ENCODE measurements around the gene ESPN.

Gene ESPN

GRCh38 chr1:6417961-6418667 lies 6.5 kb upstream of the ESPN start:
- no peak overlapping the region for H3K4me3 ChIP-seq (ENCODE audit: low read depth, low read length)
- no peak for TF ChIP-seq CTCF (IDR thresholded peaks at IDR 0.05; ENCODE audit: low read depth, low read length, missing control alignments)
- no peak for DNase-seq (ENCODE audit: low read depth)

DNA sequence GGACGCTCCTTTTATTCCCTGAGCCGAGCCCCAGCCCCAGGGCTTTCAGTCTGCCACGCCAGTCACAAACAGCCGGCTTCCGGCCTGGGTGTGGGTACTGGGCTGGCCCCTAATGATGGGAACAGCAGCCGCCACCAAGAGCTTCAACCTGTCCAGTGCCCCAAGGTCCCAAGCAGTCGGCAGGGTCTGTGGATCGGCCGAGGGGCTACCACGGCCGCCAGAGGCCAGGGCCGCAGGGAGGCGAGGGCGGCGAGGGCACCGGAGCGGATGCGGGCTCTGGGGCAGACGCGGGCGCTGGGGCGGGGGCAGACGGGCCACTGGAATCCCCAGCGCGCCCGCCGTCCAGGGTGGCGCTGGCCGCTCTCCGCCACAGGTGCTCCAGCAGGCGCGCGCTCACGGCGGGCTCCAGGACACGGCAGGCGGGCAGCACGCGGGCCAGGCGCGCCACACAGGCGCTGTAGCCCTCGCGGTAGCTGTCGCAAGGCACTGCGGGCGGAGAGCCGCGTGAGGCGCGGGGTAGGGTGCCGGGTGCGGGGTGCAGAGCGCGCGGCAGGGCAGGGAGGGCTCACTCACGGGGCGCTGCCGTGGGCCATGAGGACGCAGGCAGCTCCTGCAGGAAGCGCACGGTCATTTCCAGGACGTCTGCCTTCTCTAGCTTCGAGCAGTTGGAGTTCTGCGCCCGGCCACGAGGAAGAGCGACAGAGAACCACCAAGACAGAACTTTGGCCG lies 5.7 kb upstream of the ESPN start:
- DNase-seq (ENCODE audit: low read depth): no peak
- H3K4me3 ChIP-seq (ENCODE audit: low read depth, low read length): no peak overlapping the region
- no peak for TF ChIP-seq CTCF (IDR thresholded peaks at IDR 0.05; ENCODE audit: low read depth, low read length, missing control alignments)

DNA sequence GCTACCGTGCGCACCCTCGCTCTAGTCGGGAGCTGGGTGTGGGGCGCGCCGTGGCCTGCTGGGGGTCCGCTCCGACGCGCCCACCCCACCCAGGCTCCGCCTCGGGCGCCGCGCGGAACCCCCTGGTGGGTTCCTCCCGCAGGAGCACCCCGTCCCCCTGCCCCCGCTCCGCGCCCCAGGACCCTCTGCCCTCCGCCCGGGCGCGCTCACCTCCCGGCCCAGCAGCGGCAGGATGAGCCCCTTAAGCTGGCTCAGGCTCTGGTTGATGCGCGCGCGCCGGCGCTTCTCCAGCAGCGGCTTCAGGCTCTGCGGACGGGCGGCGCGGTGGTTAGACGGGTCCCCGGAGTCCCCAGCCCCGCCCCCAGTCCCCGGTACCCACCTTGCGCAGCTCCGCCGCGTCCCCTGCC lies 5.2 kb upstream of the ESPN start:
- DNase-seq (ENCODE audit: low read depth): no peak
- H3K4me3 ChIP-seq (ENCODE audit: low read depth, low read length): no peak overlapping the region; the same call in 1 of the 2 replicates

GRCh38 chr1:6419804-6420453 lies 4.6 kb upstream of the ESPN start, which contains the start of gene HES2:
Gene HES2 (minus strand): TSS chr1:6419919. CDS start chr1:6419820, 99 bp downstream.
- H3K4me3 ChIP-seq (ENCODE audit: low read depth, low read length): no peak within 1 kb of the TSS; the same call in 1 of the 2 replicates
- no peak for DNase-seq (ENCODE audit: low read depth)
- no peak for TF ChIP-seq CTCF (IDR thresholded peaks at IDR 0.05; ENCODE audit: low read depth, low read length, missing control alignments)

More for the DNA sequence above, 5.2 kb upstream of the ESPN start:
- TF ChIP-seq CTCF (IDR thresholded peaks at IDR 0.05; ENCODE audit: low read depth, low read length, missing control alignments): no peak

GRCh38 chr1:6420454-6421042 lies 4.0 kb upstream of the ESPN start:
- TF ChIP-seq CTCF (IDR thresholded peaks at IDR 0.05; ENCODE audit: low read depth, low read length, missing control alignments): no peak
- H3K4me3 ChIP-seq (ENCODE audit: low read depth, low read length): no peak overlapping the region
- DNase-seq (ENCODE audit: low read depth): no peak

- H3K4me3 ChIP-seq (ENCODE audit: low read depth, low read length): no peak overlapping the region
- no peak for TF ChIP-seq CTCF (IDR thresholded peaks at IDR 0.05; ENCODE audit: low read depth, low read length, missing control alignments)
- no peak for DNase-seq (ENCODE audit: low read depth)
These were observed 3.3 kb upstream of the ESPN start for GRCh38 chr1:6421266-6421665.

All from GM12864 (cell line).